Measurements from ENCODE around the gene COQ3. TPM values are rescaled to one million over a fixed set of nuclear protein-coding genes. Genes with fewer than 3 reads are reported as not detected.
"Not testable (repeated sequence)": the region's sequence is repeated elsewhere in the genome, so short reads cannot be mapped to it uniquely, and the experiment has no call there.

The COQ3 gene
- total RNA-seq, 2 experiments from 2014 or later = 6.6 to 7.5 TPM

GRCh38 chr6:99345164-99345563 lies 48.8 kb downstream of the COQ3 start:
- H3K4me1 Mint-ChIP-seq = peaks cover 10% of the 10 kb centered on the region
- no peak overlapping the region for H3K27ac Mint-ChIP-seq
- no peak overlapping the region for H3K4me3 Mint-ChIP-seq
- DNase-seq = no peak
- peaks cover 56% of the 10 kb centered on the region for H3K27me3 Mint-ChIP-seq
- ChIA-PET POLR2A (interaction anchor here (0.8 kb wide), 1 partner anchor 48 kb away, joined by 4 read pairs; the partner anchor contains the start of gene COQ3), CTCF (interaction anchor here (0.9 to 2.3 kb wide), 3 partner anchors 11 to 81 kb away, joined by 3 to 23 read pairs (median 5); no protein-coding TSS in a partner anchor)
- no peaks in the 10 kb centered on the region for H3K9me3 Mint-ChIP-seq
- no peaks in the 10 kb centered on the region for H3K36me3 Mint-ChIP-seq (ENCODE audit: low read depth)

- ChIA-PET CTCF (interaction anchor here (1.4 to 2.3 kb wide), 2 partner anchors 10 to 14 kb away, joined by 5 to 23 read pairs; no protein-coding TSS in a partner anchor), POLR2A (no interaction called here)
- no peak for DNase-seq
- no peak overlapping the region for H3K27ac Mint-ChIP-seq
- peaks cover 9% of the 10 kb centered on the region for H3K4me1 Mint-ChIP-seq
- no peaks in the 10 kb centered on the region for H3K9me3 Mint-ChIP-seq
- no peaks in the 10 kb centered on the region for H3K36me3 Mint-ChIP-seq (ENCODE audit: low read depth)
- H3K4me3 Mint-ChIP-seq = no peak overlapping the region
- peaks cover 57% of the 10 kb centered on the region for H3K27me3 Mint-ChIP-seq
These were observed 49.7 kb downstream of the COQ3 start for GRCh38 chr6:99344289-99344688.

GRCh38 chr6:99341862-99342455 lies 52.0 kb downstream of the COQ3 start:
- no peak overlapping the region for H3K4me3 Mint-ChIP-seq
- no peak for DNase-seq
- no peaks in the 10 kb centered on the region for H3K36me3 Mint-ChIP-seq (ENCODE audit: low read depth)
- no peak overlapping the region for H3K27ac Mint-ChIP-seq
- ChIA-PET POLR2A (no interaction called here), CTCF (interaction anchor here (1.1 to 1.9 kb wide), 2 partner anchors 11 to 12 kb away, joined by 4 to 8 read pairs; no protein-coding TSS in a partner anchor)
- H3K4me1 Mint-ChIP-seq = peaks cover 6% of the 10 kb centered on the region
- no peaks in the 10 kb centered on the region for H3K9me3 Mint-ChIP-seq
- H3K27me3 Mint-ChIP-seq = peaks cover 51% of the 10 kb centered on the region

GRCh38 chr6:99338188-99338587 lies 55.8 kb downstream of the COQ3 start:
- H3K27me3 Mint-ChIP-seq = peaks cover 32% of the 10 kb centered on the region
- POLR2A ChIA-PET = no interaction called here
- DNase-seq = no peak
- no peaks in the 10 kb centered on the region for H3K36me3 Mint-ChIP-seq (ENCODE audit: low read depth)
- H3K9me3 Mint-ChIP-seq = no peaks in the 10 kb centered on the region
- CTCF ChIA-PET = interaction anchor here (0.7 to 1.3 kb wide), 2 partner anchors 8 to 88 kb away, joined by 3 to 6 read pairs; partner anchors contain the start of gene PNISR
- H3K4me3 Mint-ChIP-seq = no peak overlapping the region
- H3K4me1 Mint-ChIP-seq = peaks cover 5% of the 10 kb centered on the region
- no peak overlapping the region for H3K27ac Mint-ChIP-seq

GRCh38 chr6:99335298-99335697 lies 58.7 kb downstream of the COQ3 start:
- H3K4me3 Mint-ChIP-seq; POLR2A ChIA-PET; H3K36me3 Mint-ChIP-seq (ENCODE audit: low read depth); H3K4me1 Mint-ChIP-seq; DNase-seq; H3K9me3 Mint-ChIP-seq; H3K27ac Mint-ChIP-seq: not testable (repeated sequence)
- peaks cover 27% of the 10 kb centered on the region for H3K27me3 Mint-ChIP-seq
- CTCF ChIA-PET = interaction anchor here (0.7 to 1.4 kb wide), 4 partner anchors 13 to 74 kb away, joined by 3 to 5 read pairs (median 4); partner anchors contain the start of gene COQ3

GRCh38 chr6:99334526-99335127 lies 59.4 kb downstream of the COQ3 start:
- Mint-ChIP-seq H3K4me3 (no peak overlapping the region), H3K4me1 (peaks cover 10% of the 10 kb centered on the region), H3K36me3 (ENCODE audit: low read depth) (no peaks in the 10 kb centered on the region), H3K27ac (no peak overlapping the region), H3K9me3 (no peaks in the 10 kb centered on the region), H3K27me3 (peaks cover 26% of the 10 kb centered on the region)
- ChIA-PET POLR2A (no interaction called here), CTCF (interaction anchor here (0.6 to 1.4 kb wide), 13 partner anchors 10 to 99 kb away, joined by 3 to 8 read pairs (median 4); partner anchors contain the start of genes COQ3 and FAXC)
- peak; percentile 26 for DNase-seq

GRCh38 chr6:99333068-99333467 lies 60.9 kb downstream of the COQ3 start:
- Mint-ChIP-seq H3K27ac (no peak overlapping the region), H3K27me3 (peaks cover 18% of the 10 kb centered on the region), H3K4me1 (peaks cover 10% of the 10 kb centered on the region), H3K4me3 (no peak overlapping the region), H3K36me3 (ENCODE audit: low read depth) (no peaks in the 10 kb centered on the region), H3K9me3 (no peaks in the 10 kb centered on the region)
- DNase-seq = no peak
- POLR2A ChIA-PET = no interaction called here
- CTCF ChIA-PET = interaction anchor here (1.2 kb wide), 1 partner anchor 93 kb away, joined by 5 read pairs; no protein-coding TSS in a partner anchor

GRCh38 chr6:99331531-99331930 lies 62.5 kb downstream of the COQ3 start:
- no peaks in the 10 kb centered on the region for H3K36me3 Mint-ChIP-seq (ENCODE audit: low read depth)
- H3K4me3 Mint-ChIP-seq = no peak overlapping the region
- no peak overlapping the region for H3K27ac Mint-ChIP-seq
- peaks cover 10% of the 10 kb centered on the region for H3K4me1 Mint-ChIP-seq
- no peak for DNase-seq
- peaks cover 7% of the 10 kb centered on the region for H3K27me3 Mint-ChIP-seq
- ChIA-PET POLR2A (no interaction called here), CTCF (interaction anchor here (1.1 to 3.1 kb wide), 10 partner anchors 12 to 415 kb away, joined by 3 to 23 read pairs (median 5); partner anchors contain the start of gene COQ3)
- H3K9me3 Mint-ChIP-seq = no peaks in the 10 kb centered on the region

- Mint-ChIP-seq H3K36me3 (ENCODE audit: low read depth) (no peaks in the 10 kb centered on the region), H3K27ac (no peak overlapping the region), H3K27me3 (peaks cover 8% of the 10 kb centered on the region), H3K9me3 (no peaks in the 10 kb centered on the region), H3K4me3 (no peak overlapping the region), H3K4me1 (peaks cover 10% of the 10 kb centered on the region)
- ChIA-PET CTCF (interaction anchor here (0.7 to 3.1 kb wide), 31 partner anchors 8 to 493 kb away, joined by 3 to 23 read pairs (median 4); partner anchors contain the start of genes CCNC and COQ3), POLR2A (interaction anchor here (1.2 to 1.5 kb wide), 2 partner anchors 17 to 96 kb away, joined by 3 to 6 read pairs; no protein-coding TSS in a partner anchor)
- DNase-seq = peak; percentile 64
These were observed 63.8 kb downstream of the COQ3 start for GRCh38 chr6:99330159-99330558.

- Mint-ChIP-seq H3K27me3 (peaks cover 23% of the 10 kb centered on the region), H3K27ac (no peak overlapping the region), H3K9me3 (no peaks in the 10 kb centered on the region), H3K4me3 (no peak overlapping the region), H3K36me3 (ENCODE audit: low read depth) (no peaks in the 10 kb centered on the region), H3K4me1 (no peaks in the 10 kb centered on the region)
- ChIA-PET CTCF (no interaction called here), POLR2A (no interaction called here)
- DNase-seq = no peak
These were observed 69.0 kb downstream of the COQ3 start for GRCh38 chr6:99324996-99325395.

Other genes starting within 250 kb of the COQ3 start
- gene FAXC, start 44.5 kb downstream of the COQ3 start, total RNA-seq = under 1 TPM; 0.23 to 0.38 TPM
- gene PNISR, start 31.1 kb upstream of the COQ3 start, total RNA-seq = 100 to 1,000 TPM; 135 to 142 TPM
- gene USP45, start 121.2 kb upstream of the COQ3 start, total RNA-seq = 1 to 10 TPM; 6.0 to 7.4 TPM
- gene CCNC, start 174.5 kb upstream of the COQ3 start, total RNA-seq = 10 to 100 TPM; 41.5 to 45.4 TPM
- not detected for gene PRDM13, start 212.6 kb upstream of the COQ3 start, total RNA-seq